Mammary epithelial cell (primary cell): ENCODE results near the gene USP32.
"Not testable (repeated sequence)": the region's sequence is repeated elsewhere in the genome, so short reads cannot be mapped to it uniquely, and the experiment has no call there.

ENCODE experiments used
- EZH2 ChIP-seq: IDR thresholded peaks from 2 replicates; pipeline ENCODE4 v1.6.1; 2012; ENCODE audit warnings: low read length, inconsistent platforms, borderline replicate concordance
- TF ChIP-seq, protein P1 (sequence below), 2 donors: IDR thresholded peaks in 1 of 2; conservative IDR thresholded peaks in 1 of 2; 2 replicates each; pipeline ENCODE4 v1.5.1; 2011 to 2012; ENCODE audit warnings: inconsistent platforms in 2 of 2, low read length in 2 of 2, mild to moderate bottlenecking in 2 of 2, control low read depth in 1 of 2, low read depth in 1 of 2; ENCODE audit not compliant: insufficient read depth in 1 of 2; ENCODE audit errors: extremely low read depth in 1 of 2

DNA sequence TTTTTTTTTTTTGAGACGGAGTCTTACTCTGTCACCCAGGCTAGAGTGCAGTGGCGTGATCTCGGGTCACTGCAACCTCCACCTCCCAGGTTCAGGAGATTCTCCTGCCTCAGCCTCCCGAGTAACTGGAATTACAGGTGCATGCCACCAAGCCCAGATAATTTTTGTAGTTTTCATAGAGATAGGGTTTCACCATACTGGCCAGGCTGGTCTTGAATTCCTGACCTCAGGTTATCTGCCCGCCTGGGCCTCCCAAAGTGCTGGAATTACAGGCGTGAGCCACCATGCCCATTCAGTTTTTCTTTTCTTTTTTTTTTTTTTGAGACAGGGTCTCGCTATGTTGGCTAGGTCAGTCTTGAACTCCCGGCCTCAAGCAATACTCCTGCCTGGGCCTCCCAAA lies 164.7 kb downstream of the USP32 start:
- TF ChIP-seq, protein P1, sequence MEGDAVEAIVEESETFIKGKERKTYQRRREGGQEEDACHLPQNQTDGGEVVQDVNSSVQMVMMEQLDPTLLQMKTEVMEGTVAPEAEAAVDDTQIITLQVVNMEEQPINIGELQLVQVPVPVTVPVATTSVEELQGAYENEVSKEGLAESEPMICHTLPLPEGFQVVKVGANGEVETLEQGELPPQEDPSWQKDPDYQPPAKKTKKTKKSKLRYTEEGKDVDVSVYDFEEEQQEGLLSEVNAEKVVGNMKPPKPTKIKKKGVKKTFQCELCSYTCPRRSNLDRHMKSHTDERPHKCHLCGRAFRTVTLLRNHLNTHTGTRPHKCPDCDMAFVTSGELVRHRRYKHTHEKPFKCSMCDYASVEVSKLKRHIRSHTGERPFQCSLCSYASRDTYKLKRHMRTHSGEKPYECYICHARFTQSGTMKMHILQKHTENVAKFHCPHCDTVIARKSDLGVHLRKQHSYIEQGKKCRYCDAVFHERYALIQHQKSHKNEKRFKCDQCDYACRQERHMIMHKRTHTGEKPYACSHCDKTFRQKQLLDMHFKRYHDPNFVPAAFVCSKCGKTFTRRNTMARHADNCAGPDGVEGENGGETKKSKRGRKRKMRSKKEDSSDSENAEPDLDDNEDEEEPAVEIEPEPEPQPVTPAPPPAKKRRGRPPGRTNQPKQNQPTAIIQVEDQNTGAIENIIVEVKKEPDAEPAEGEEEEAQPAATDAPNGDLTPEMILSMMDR (conservative IDR thresholded peaks at IDR 0.05 in 1 of 2, IDR thresholded peaks at IDR 0.05 in 1 of 2; ENCODE audit: extremely low read depth in 1 of 2, insufficient read depth in 1 of 2, low read depth in 1 of 2, low read length in 2 of 2): not testable (repeated sequence)
- not testable (repeated sequence) for TF ChIP-seq EZH2
